DND-41 (cell line): ENCODE results near the gene ACSS1.
A peak's percentile ranks its signal among the peaks of the same experiment; 100 is the strongest.

Source experiments
- ATAC-seq: fragments of 200-7000 bp; cut with Tn5 transposase; 3 replicates; pipeline ENCODE4 v1.9.1; 2021; ENCODE audit warnings: low read depth; ENCODE audit not compliant: insufficient read depth
- DNase-seq: peaks from one replicate; pipeline ENCODE4 v3.0.0-alpha.2; 2020
- H2AFZ ChIP-seq: 2 replicates; pipeline ENCODE4 v1.6.0; 2012; ENCODE audit warnings: low read depth, low read length
- H3K27ac ChIP-seq: 2 replicates; pipeline ENCODE4 v1.5.1; 2012; ENCODE audit warnings: low read length, inconsistent platforms
- H3K27me3 ChIP-seq: fragments of 200-600 bp; sonication (generic); 2 replicates; pipeline ENCODE4 v1.6.0; 2012; ENCODE audit warnings: low read length, mild to moderate bottlenecking, inconsistent platforms; ENCODE audit not compliant: insufficient read depth, poor library complexity
- H3K36me3 ChIP-seq: 2 replicates; pipeline ENCODE4 v1.5.1; 2012; ENCODE audit warnings: low read length, inconsistent platforms; ENCODE audit not compliant: insufficient read depth
- H3K4me1 ChIP-seq: 2 replicates; pipeline ENCODE4 v1.5.1; 2012; ENCODE audit warnings: mild to moderate bottlenecking, low read length; ENCODE audit not compliant: insufficient read depth
- H3K4me2 ChIP-seq: 2 replicates; pipeline ENCODE4 v1.6.0; 2012; ENCODE audit warnings: mild to moderate bottlenecking, moderate library complexity, low read length, inconsistent platforms; ENCODE audit not compliant: insufficient read depth
- H3K4me3 ChIP-seq, 2 experiments: fragments of 200-600 bp in 1 of 2; shearing (Covaris generic) in 1 of 2; 2 replicates each; pipeline ENCODE4 v1.5.1; 2012 to 2016; ENCODE audit warnings: inconsistent platforms in 2 of 2, low read length in 2 of 2, mild to moderate bottlenecking in 2 of 2, low read depth in 1 of 2, moderate library complexity in 1 of 2
- H3K79me2 ChIP-seq: 2 replicates; pipeline ENCODE4 v1.6.0; 2012; ENCODE audit warnings: low read length, inconsistent platforms; ENCODE audit not compliant: insufficient read depth
- H3K9ac ChIP-seq: 2 replicates; pipeline ENCODE4 v1.6.0; 2012; ENCODE audit warnings: low read depth, mild to moderate bottlenecking, inconsistent platforms, low read length, moderate library complexity
- H3K9me3 ChIP-seq: 2 replicates; pipeline ENCODE4 v1.5.1; 2012; ENCODE audit warnings: low read length, moderate library complexity, mild to moderate bottlenecking, inconsistent platforms; ENCODE audit not compliant: insufficient read depth, severe bottlenecking
- H4K20me1 ChIP-seq: 2 replicates; pipeline ENCODE4 v1.6.0; 2012; ENCODE audit warnings: low read length; ENCODE audit not compliant: insufficient read depth
- CTCF ChIP-seq: IDR thresholded peaks from 2 replicates; pipeline ENCODE4 v1.5.1; 2012; ENCODE audit warnings: borderline replicate concordance, low read length, moderate library complexity, mild to moderate bottlenecking; ENCODE audit not compliant: poor library complexity, severe bottlenecking; ENCODE audit errors: extremely low read depth
- EZH2 ChIP-seq: IDR thresholded peaks from 3 replicates; pipeline ENCODE4 v1.6.1; 2012; ENCODE audit warnings: borderline replicate concordance, low read depth, mild to moderate bottlenecking, moderate library complexity, low read length, inconsistent platforms; ENCODE audit not compliant: severe bottlenecking

ACSS1 gene

DNA sequence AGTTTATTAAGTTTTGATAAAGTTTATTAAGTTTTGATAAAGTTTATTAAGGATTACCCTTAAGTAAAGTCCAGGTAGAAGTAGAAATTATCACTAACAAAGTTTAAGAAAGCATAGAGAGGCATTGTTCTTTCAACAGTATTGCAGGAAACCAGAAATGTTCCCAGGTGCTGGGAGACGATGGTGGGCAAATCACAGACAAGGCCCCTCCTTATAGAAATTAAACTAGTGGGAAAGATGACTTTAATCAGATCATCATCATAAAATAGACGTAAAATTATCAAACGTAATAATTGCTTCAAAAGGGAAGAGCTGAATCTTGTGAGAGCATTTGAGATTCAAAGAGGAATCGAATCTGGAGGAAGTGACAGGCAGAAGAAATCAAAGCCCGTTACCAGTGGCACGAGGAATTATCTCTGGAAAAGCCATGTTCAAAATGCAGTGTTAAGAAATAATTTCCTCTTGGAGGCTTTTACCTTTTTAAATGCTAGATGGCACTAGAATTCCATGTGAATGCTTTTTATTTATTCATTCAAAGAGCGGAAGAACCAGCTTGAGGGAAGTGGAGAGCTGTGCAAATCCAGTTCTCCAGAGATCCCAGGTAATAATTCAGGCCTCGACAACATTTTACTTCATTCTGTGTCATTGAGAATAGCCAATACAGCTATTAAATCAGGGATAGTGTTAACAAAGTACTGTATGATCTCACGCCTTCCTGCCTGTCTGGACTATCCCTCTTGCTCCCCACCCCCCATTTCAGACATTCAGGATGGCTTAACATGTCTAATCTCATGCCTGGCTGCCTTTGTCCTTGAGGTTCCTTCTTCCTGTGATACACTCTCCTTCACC, 64.4 kb downstream of the ACSS1 start:
- Histone ChIP-seq H4K20me1 (peaks cover 8% of the 10 kb centered on the region; the same call in 1 of the 2 replicates), H3K36me3 (peaks cover 6% of the 10 kb centered on the region), H3K9me3 (no peaks in the 10 kb centered on the region), H2AFZ (peak overlapping the region; percentile 87), H3K4me3 (peak overlapping the region; percentile 50 to 80; a peak in 3 of 4 replicates), H3K79me2 (peaks cover 39% of the 10 kb centered on the region), H3K4me2 (peak overlapping the region; percentile 91), H3K9ac (peak overlapping the region; percentile 63), H3K27me3 (no peaks in the 10 kb centered on the region), H3K27ac (peak overlapping the region; percentile 87), H3K4me1 (peaks cover 54% of the 10 kb centered on the region)
- DNase-seq (no peak), ATAC-seq (no peak)
- no peak for TF ChIP-seq EZH2
- peak; percentile 50 for TF ChIP-seq CTCF

DNA sequence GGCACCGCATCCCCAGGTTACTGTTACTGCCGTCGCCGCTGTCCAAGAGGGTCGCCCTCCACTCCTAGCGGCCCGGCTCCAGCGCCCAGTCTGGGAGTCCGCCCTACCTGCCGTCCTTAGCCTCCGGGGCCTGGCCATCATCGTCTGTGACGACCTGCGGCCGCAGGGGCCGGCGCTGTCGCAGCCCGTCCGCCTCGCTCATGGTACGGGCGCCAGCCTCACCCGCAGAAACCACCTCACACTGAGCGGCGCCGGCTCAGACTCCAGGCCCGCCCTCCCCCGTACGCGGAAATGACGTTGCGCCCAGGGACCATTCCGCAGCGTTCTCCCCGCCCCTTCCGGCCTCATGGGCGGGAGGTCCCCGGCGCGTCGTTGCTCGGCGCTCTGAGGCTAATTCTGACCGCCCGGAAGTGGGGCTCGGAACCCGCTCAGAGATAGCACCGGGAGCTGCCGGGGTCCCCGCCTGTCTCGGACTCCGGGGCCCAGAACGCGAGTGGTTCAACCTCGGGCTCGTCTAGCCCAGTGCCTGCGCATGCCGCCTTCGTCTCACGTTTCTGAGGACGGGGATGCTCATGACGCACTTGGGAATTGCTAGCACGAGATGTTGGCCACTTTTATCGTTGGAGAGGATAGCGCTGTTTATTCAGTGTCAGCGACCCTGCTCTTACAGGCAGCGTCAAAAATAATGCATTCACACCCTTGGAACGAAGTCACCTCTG, 65.3 kb downstream of the ACSS1 start, which contains the start of gene APMAP:
TSS of gene APMAP (minus strand) at position 265 of the 719 bp plus-strand sequence. CDS start at position 202, 63 bp downstream.
- TF ChIP-seq EZH2: no peak
- no peak for TF ChIP-seq CTCF
- H3K4me1 ChIP-seq: peaks cover 54% of the 10 kb centered on the region
- peak within 1 kb of the TSS; percentile 91 for H3K4me2 ChIP-seq
- H3K9ac ChIP-seq: peak within 1 kb of the TSS; percentile 63
- peak within 1 kb of the TSS; percentile 50 to 80 for H3K4me3 ChIP-seq
- DNase-seq: peak; percentile 96
- no peaks in the 10 kb centered on the region for H3K9me3 ChIP-seq
- H2AFZ ChIP-seq: peak within 1 kb of the TSS; percentile 87
- peaks cover 8% of the 10 kb centered on the region; the same call in 1 of the 2 replicates for H4K20me1 ChIP-seq
- peak within 1 kb of the TSS; percentile 87 for H3K27ac ChIP-seq
- peaks cover 6% of the 10 kb centered on the region for H3K36me3 ChIP-seq
- peaks cover 49% of the 10 kb centered on the region for H3K79me2 ChIP-seq
- peak; percentile 91 for ATAC-seq
- H3K27me3 ChIP-seq: no peaks in the 10 kb centered on the region

GRCh38 chr20:24991897-24992486, 65.9 kb downstream of the ACSS1 start:
- peaks cover 8% of the 10 kb centered on the region; the same call in 1 of the 2 replicates for H4K20me1 ChIP-seq
- no peaks in the 10 kb centered on the region for H3K9me3 ChIP-seq
- ATAC-seq: peak; percentile 20
- peak overlapping the region; percentile 50 to 80 for H3K4me3 ChIP-seq
- peak overlapping the region; percentile 63 for H3K9ac ChIP-seq
- H3K4me2 ChIP-seq: peak overlapping the region; percentile 91
- H3K27me3 ChIP-seq: no peaks in the 10 kb centered on the region
- H2AFZ ChIP-seq: peak overlapping the region; percentile 87
- peak; percentile 52 for DNase-seq
- TF ChIP-seq EZH2: no peak
- TF ChIP-seq CTCF: no peak
- peak overlapping the region; percentile 87 for H3K27ac ChIP-seq
- peaks cover 55% of the 10 kb centered on the region for H3K79me2 ChIP-seq
- peaks cover 6% of the 10 kb centered on the region for H3K36me3 ChIP-seq
- H3K4me1 ChIP-seq: peaks cover 54% of the 10 kb centered on the region
